Spleen (tissue), 11 donors: Measurements from ENCODE around the gene IL1RN. TPM values are rescaled to one million over a fixed set of nuclear protein-coding genes. Genes with fewer than 3 reads are reported as not detected.

ENCODE experiments used
- DNase-seq: peaks from one replicate; pipeline ENCODE4 v3.0.0-alpha.2; 2020
- H3K27ac ChIP-seq, 8 donors: fragments of 200-600 bp; sonication (generic) in 7 of 8; 1 replicate in 4 of 8; 2 replicates in 4 of 8; pipeline versions ENCODE4 v1.5.0 to v1.8.0; 2016 to 2021; ENCODE audit warnings: inconsistent platforms in 4 of 8, mild to moderate bottlenecking in 4 of 8, moderate library complexity in 1 of 8
- H3K27me3 ChIP-seq, 7 donors: fragments of 200-600 bp; sonication (generic) in 6 of 7; replicated peaks in 1 of 7; 1 replicate in 4 of 7; 2 replicates in 3 of 7; pipeline versions ENCODE4 v1.5.0 to v1.8.0; 2016 to 2021; ENCODE audit warnings: inconsistent platforms in 3 of 7, mild to moderate bottlenecking in 1 of 7
- H3K36me3 ChIP-seq, 6 donors: fragments of 200-600 bp; sonication (generic) in 5 of 6; 1 replicate in 4 of 6; 2 replicates in 2 of 6; pipeline versions ENCODE4 v1.5.0 to v1.8.0; 2016 to 2021; ENCODE audit warnings: inconsistent platforms in 2 of 6
- H3K4me1 ChIP-seq, 6 donors: fragments of 200-600 bp; sonication (generic) in 5 of 6; 1 replicate in 3 of 6; 2 replicates in 3 of 6; pipeline versions ENCODE4 v1.5.0 to v1.8.0; 2016 to 2021; ENCODE audit warnings: inconsistent platforms in 3 of 6
- H3K4me3 ChIP-seq, 8 donors: fragments of 200-600 bp; sonication (generic) in 7 of 8; 1 replicate in 4 of 8; 2 replicates in 4 of 8; pipeline versions ENCODE4 v1.5.0 to v1.8.0; 2016 to 2021; ENCODE audit warnings: inconsistent platforms in 4 of 8, mild to moderate bottlenecking in 4 of 8, moderate library complexity in 2 of 8
- H3K9me3 ChIP-seq, 8 donors: fragments of 200-600 bp; sonication (generic) in 7 of 8; 1 replicate in 4 of 8; 2 replicates in 4 of 8; pipeline versions ENCODE4 v1.5.0 to v1.8.0; 2016 to 2021; ENCODE audit warnings: inconsistent platforms in 4 of 8
- POLR2A ChIP-seq, 3 donors: fragments of 450-650 bp; IDR thresholded peaks; one replicate each; pipeline ENCODE4 v1.5.1; 2017; ENCODE audit warnings: antibody characterized with exemption in 3 of 3, mild to moderate bottlenecking in 1 of 3
- POLR2AphosphoS5 ChIP-seq, 3 donors: sonication (generic); formaldehyde crosslinking; IDR thresholded peaks; one replicate each; pipeline ENCODE4 v1.5.1; 2017; ENCODE audit warnings: antibody characterized with exemption in 3 of 3
- WGBS, 5 donors: extraction: QIAGEN DNeasy Blood & Tissue Kit in 3 of 5; methylation state at CpG; one replicate each; pipeline versions ENCODE4 v1.1.5 to v1.1.7; 2013 to 2018; 5-methylcytosine and 5-hydroxymethylcytosine counted together
- intact Hi-C: fragments of 100-400 bp; cut with DNase I; formaldehyde crosslinking; loops from one replicate; pipeline ENCODE4 v1.15.0; 2023; ENCODE audit warnings: low total_unique reads
- polyA plus RNA-seq, 3 donors: library from polyadenylated mRNA; stranded (reverse); fragments of 200-250 nt; gene quantifications; one replicate each; pipeline ENCODE4 v1.2.1, GENCODE V29; 2013
- total RNA-seq, 7 donors: library from RNA; depleted of rRNA in 3 of 7; stranded (reverse); fragments of >200 nt in 3 of 7; fragmentation: NEBNext Ultra II Directional in 4 of 7; extraction: Animal tissue kit (Norgen Biotek cat#: 25700) in 4 of 7; gene quantifications; one replicate each; pipeline versions ENCODE4 v1.1.0 to v1.2.1, GENCODE V29; 2016 to 2021
- TF ChIP-seq, protein P1 (sequence below), 11 experiments: fragments of 200-600 bp in 7 of 11; fragments of 450-650 bp in 4 of 11; sonication (generic) in 4 of 11; IDR thresholded peaks in 8 of 11; conservative IDR thresholded peaks in 3 of 11; 1 replicate in 7 of 11; 2 replicates in 4 of 11; pipeline versions ENCODE4 v1.4.0 to v1.8.0; 2016 to 2021; ENCODE audit warnings: antibody characterized with exemption in 11 of 11, inconsistent platforms in 4 of 11, mild to moderate bottlenecking in 1 of 11
- donor health status: healthy with polysubstance abuse.
- donor health status: DM: no; HTN: no; CAD: no; lungs with moderate emphysema.
- donor health status: DM: no; HTN: no; CAD: no.
- donor health status: Bipolar disorder and iron deficiency.
- donor health status: healthy.
- donor health status: DM: no; HTN: no; CAD: no.
- donor health status: DM: yes; HTN: yes; CAD: no.

Gene IL1RN
- total and polyA plus RNA-seq, 10 donors = 1.9 to 53.9 (median 12.0) TPM

DNA sequence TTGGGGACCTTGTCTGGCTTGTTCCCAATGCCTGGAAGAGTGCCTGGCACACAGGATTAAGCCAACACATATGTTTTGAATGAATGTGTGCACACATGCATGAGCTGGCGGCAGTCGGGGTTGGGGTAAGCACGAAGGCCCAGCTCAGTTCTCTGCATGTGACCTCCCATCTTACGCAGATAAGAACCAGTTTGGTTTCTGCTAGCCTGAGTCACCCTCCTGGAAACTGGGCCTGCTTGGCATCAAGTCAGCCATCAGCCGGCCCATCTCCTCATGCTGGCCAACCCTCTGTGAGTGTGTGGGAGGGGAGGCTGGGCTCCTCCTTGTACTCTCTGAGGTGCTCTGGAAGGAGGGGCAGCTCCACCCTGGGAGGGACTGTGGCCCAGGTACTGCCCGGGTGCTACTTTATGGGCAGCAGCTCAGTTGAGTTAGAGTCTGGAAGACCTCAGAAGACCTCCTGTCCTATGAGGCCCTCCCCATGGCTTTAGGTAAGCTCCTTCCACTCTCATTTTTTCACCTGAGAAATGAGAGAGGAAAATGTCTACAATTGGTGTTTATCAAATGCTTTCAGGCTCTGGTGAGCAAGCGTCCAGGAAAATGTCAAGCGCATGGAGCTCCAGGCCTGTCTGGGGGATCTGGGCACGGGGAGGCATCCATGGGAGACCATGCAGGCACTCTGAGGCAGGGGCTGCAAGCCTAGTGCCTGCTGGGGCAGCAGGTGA lies 9.7 kb upstream of the IL1RN start:
- intact Hi-C loops = no loop called here
- no peaks in the 10 kb centered on the region for H3K27me3 ChIP-seq
- H3K9me3 ChIP-seq = no peaks in the 10 kb centered on the region
- no peak overlapping the region for H3K4me3 ChIP-seq
- WGBS, 5 donors = 90 to 95% (median 93%) methylated on average over 9 of the region's 9 CpGs
- TF ChIP-seq, protein P1, sequence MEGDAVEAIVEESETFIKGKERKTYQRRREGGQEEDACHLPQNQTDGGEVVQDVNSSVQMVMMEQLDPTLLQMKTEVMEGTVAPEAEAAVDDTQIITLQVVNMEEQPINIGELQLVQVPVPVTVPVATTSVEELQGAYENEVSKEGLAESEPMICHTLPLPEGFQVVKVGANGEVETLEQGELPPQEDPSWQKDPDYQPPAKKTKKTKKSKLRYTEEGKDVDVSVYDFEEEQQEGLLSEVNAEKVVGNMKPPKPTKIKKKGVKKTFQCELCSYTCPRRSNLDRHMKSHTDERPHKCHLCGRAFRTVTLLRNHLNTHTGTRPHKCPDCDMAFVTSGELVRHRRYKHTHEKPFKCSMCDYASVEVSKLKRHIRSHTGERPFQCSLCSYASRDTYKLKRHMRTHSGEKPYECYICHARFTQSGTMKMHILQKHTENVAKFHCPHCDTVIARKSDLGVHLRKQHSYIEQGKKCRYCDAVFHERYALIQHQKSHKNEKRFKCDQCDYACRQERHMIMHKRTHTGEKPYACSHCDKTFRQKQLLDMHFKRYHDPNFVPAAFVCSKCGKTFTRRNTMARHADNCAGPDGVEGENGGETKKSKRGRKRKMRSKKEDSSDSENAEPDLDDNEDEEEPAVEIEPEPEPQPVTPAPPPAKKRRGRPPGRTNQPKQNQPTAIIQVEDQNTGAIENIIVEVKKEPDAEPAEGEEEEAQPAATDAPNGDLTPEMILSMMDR (IDR thresholded peaks at IDR 0.05 in 8 of 11, conservative IDR thresholded peaks at IDR 0.05 in 3 of 11) = no peak
- TF ChIP-seq POLR2A (IDR thresholded peaks at IDR 0.05) (no peak), POLR2AphosphoS5 (IDR thresholded peaks at IDR 0.05) (no peak)
- H3K36me3 ChIP-seq = no peaks in the 10 kb centered on the region
- peaks cover 7 to 37% (median 18%) of the 10 kb centered on the region in 6 donors for H3K4me1 ChIP-seq
- no peak for DNase-seq
- H3K27ac ChIP-seq = no peak overlapping the region

DNA sequence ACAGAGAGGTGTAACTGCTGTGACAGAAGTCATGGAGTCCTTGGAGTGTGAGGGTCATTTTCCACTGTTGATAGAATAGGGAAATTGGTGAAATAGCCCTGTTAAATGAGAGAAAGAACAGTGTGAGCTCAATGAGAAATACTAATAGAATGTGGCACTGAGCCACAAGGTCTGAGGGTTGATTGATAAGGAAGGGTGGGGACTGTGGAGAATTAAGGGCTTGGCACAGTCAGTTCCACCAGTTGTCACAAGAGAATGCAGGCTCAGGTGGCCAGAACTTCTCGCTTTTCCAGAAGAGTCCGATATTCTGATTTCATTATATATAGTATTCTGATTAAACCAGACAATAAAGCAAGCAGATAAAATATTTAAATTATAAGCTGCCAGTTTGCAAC lies 9.1 kb upstream of the IL1RN start:
- no peak overlapping the region for H3K27ac ChIP-seq
- H3K27me3 ChIP-seq = no peaks in the 10 kb centered on the region
- TF ChIP-seq POLR2A (IDR thresholded peaks at IDR 0.05) (no peak), POLR2AphosphoS5 (IDR thresholded peaks at IDR 0.05) (no peak)
- TF ChIP-seq, protein P1 (IDR thresholded peaks at IDR 0.05 in 8 of 11, conservative IDR thresholded peaks at IDR 0.05 in 3 of 11) = no peak
- 95 to 100% (median 98%) methylated on average over 2 of the region's 2 CpGs for WGBS, 5 donors
- H3K4me1 ChIP-seq = peaks cover 7 to 38% (median 18%) of the 10 kb centered on the region in 6 donors
- H3K4me3 ChIP-seq = no peak overlapping the region
- intact Hi-C loops = no loop called here
- H3K9me3 ChIP-seq = no peaks in the 10 kb centered on the region
- H3K36me3 ChIP-seq = no peaks in the 10 kb centered on the region
- DNase-seq = no peak

DNA sequence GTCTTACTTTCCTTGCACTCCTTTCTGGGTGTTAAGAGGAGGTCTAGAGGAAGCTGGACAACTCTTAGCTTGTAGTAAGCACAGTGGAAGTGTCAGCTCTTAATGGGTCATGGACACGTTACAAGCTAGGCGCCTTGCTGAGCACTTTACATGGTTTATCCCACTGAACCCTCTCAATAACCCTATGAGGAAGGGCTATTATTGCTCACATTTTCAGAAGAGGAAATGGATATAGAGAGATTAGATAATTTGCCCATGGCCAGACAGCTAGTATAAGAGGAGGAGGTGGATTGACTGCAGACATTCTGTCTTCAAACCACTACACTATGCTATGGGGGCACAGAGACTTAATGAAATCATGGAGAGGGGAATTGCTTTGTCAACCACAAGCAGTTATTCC lies 8.3 kb upstream of the IL1RN start:
- no peak overlapping the region for H3K4me3 ChIP-seq
- intact Hi-C loops = no loop called here
- WGBS, 5 donors = 61 to 95% (median 76%) methylated on average over 2 of the region's 2 CpGs
- no peak for DNase-seq
- no peak overlapping the region for H3K27ac ChIP-seq
- H3K27me3 ChIP-seq = no peaks in the 10 kb centered on the region
- no peaks in the 10 kb centered on the region for H3K36me3 ChIP-seq
- TF ChIP-seq, protein P1 (IDR thresholded peaks at IDR 0.05 in 8 of 11, conservative IDR thresholded peaks at IDR 0.05 in 3 of 11) = no peak
- TF ChIP-seq POLR2A (IDR thresholded peaks at IDR 0.05) (no peak), POLR2AphosphoS5 (IDR thresholded peaks at IDR 0.05) (no peak)
- H3K9me3 ChIP-seq = no peaks in the 10 kb centered on the region
- H3K4me1 ChIP-seq = peaks cover 7 to 40% (median 22%) of the 10 kb centered on the region in 6 donors

DNA sequence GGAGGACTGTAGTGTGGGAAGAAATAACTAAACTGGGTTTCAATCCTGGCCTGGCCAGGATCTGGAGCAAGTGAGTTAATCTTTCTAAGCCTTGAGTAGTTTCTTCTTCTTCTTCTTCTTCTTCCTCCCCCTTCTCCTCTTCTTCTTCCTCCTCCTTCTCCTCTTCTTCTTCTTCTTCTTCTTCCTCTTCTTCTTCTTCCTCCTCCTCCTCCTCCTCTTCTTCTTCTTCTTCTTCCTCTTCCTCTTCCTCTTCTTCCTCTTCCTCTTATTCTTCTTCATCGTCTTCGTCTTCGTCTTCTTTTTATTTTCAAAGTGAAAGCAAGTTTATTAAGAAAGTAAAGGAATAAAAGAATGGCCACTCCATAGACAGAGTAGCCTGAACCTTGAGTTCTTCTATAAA lies 6.5 kb upstream of the IL1RN start:
- Histone ChIP-seq H3K4me1 (peaks cover 7 to 44% (median 25%) of the 10 kb centered on the region in 6 donors), H3K27ac (peak overlapping the region in 4 of 8 donors; percentile 32 to 57 (median 40)), H3K9me3 (no peaks in the 10 kb centered on the region), H3K36me3 (no peaks in the 10 kb centered on the region), H3K27me3 (peaks cover 0 to 4% (median 0%) of the 10 kb centered on the region in 7 donors), H3K4me3 (no peak overlapping the region)
- intact Hi-C loops = no loop called here
- TF ChIP-seq POLR2AphosphoS5 (IDR thresholded peaks at IDR 0.05) (no peak), POLR2A (IDR thresholded peaks at IDR 0.05) (no peak)
- TF ChIP-seq, protein P1 (IDR thresholded peaks at IDR 0.05 in 8 of 11, conservative IDR thresholded peaks at IDR 0.05 in 3 of 11) = no peak
- no peak for DNase-seq
- WGBS, 5 donors = 27 to 53% (median 43%) methylated on average over 3 of the region's 3 CpGs
